Stomach (tissue), 4 donors: ENCODE measurements around the gene TEX19.

Experiments
- POLR2A ChIP-seq, 4 donors: fragments of 450-650 bp; IDR thresholded peaks; one replicate each; pipeline ENCODE4 v1.6.1; 2016; ENCODE audit warnings: antibody characterized with exemption in 4 of 4, control low read depth in 2 of 4, mild to moderate bottlenecking in 1 of 4, moderate library complexity in 1 of 4
- POLR2AphosphoS5 ChIP-seq, 3 donors: sonication (generic); formaldehyde crosslinking; IDR thresholded peaks; one replicate each; pipeline ENCODE4 v1.6.1; 2016; ENCODE audit warnings: antibody characterized with exemption in 3 of 3
- TF ChIP-seq, protein P1 (sequence below), 7 experiments: fragments of 450-650 bp in 4 of 7; fragments of 200-600 bp in 3 of 7; sonication (generic) in 3 of 7; IDR thresholded peaks; one replicate each; pipeline ENCODE4 v1.5.1; 2016 to 2019; ENCODE audit warnings: antibody characterized with exemption in 7 of 7, control low read depth in 2 of 7, mild to moderate bottlenecking in 1 of 7

DNA sequence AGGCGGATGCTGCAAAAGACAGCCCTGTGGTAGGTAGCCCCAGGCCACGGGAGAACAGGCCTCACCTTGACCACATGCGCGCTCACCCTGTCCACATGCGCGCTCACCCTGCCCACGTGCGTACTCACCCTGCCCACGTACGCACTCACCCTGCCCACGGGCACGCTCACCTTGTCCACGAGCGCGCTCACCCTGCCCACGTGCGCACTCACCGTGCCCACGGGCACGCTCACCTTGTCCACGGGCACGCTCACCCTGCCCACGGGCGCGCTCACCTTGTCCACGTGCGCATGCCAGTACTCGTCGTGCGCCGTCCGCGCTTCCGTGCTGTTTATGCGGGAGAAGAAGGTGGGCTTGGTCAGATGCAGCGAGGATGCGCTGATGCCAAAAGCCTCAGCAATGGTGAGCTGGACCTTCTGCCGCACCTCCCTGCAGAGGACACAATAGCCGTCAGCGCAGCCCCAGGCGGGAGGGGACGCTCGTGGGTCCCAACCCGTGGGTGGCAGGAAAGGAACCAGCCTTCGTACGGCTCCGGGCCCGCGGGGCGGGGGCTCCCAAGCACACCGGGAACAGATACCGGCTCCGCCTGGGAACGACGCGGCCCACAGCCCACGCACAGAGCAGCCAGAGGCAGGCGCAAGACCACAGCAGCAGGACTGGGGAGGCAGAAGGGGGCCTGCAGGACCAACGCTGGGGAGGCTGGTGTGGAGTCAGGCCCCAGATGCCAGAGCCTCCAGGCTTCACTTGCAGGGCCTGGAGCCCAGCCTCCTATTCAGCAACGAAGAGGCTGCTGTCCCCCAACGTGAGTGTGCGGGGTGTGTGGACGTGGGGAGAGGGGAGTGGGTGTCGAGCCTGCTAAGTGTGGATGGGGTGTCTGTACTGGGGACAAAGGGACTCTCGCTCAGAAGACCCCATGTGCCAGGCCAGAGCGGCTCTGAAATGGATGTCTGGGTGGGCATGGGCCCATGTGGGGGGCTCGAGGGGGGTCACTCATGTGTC is 44.9 kb downstream of the TEX19 start:
- TF ChIP-seq, protein P1, sequence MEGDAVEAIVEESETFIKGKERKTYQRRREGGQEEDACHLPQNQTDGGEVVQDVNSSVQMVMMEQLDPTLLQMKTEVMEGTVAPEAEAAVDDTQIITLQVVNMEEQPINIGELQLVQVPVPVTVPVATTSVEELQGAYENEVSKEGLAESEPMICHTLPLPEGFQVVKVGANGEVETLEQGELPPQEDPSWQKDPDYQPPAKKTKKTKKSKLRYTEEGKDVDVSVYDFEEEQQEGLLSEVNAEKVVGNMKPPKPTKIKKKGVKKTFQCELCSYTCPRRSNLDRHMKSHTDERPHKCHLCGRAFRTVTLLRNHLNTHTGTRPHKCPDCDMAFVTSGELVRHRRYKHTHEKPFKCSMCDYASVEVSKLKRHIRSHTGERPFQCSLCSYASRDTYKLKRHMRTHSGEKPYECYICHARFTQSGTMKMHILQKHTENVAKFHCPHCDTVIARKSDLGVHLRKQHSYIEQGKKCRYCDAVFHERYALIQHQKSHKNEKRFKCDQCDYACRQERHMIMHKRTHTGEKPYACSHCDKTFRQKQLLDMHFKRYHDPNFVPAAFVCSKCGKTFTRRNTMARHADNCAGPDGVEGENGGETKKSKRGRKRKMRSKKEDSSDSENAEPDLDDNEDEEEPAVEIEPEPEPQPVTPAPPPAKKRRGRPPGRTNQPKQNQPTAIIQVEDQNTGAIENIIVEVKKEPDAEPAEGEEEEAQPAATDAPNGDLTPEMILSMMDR (IDR thresholded peaks at IDR 0.05), result no peak
- TF ChIP-seq POLR2AphosphoS5 (IDR thresholded peaks at IDR 0.05) (no peak), POLR2A (IDR thresholded peaks at IDR 0.05) (no peak)
